Measurements from ENCODE around the gene BCL2A1.

GRCh38 chr15:79989682-79990081 lies 18.7 kb upstream of the BCL2A1 start:
- TF ChIP-seq CTCF (IDR thresholded peaks at IDR 0.05) = no peak
- TF ChIP-seq ZFX (IDR thresholded peaks at IDR 0.05; ENCODE audit: borderline replicate concordance) = no peak

All from 22Rv1 (cell line).